Measurements from ENCODE around the gene SP5.
"Not testable (repeated sequence)": the region's sequence is repeated elsewhere in the genome, so short reads cannot be mapped to it uniquely, and the experiment has no call there.

The SP5 gene

DNA sequence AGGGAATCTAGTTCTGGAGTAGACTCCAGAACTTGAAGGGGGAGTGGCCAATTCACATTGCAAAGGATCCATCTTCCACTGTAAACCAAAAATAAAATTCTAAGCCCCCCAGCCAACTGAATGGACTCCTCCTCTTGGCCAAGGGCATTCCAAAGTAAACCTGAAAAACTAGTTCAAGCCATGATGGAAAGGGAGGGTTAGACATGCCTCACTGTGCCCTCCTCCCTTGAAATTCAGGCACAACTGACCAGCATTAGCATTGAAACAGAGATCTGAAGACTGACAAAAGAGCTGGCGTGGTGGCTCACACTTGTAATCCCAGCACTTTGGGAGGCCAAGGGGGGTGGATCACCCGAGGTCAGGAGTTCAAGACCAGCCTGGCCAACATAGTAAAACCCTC, 19.5 kb downstream of the SP5 start:
- not testable (repeated sequence) for H4K91ac ChIP-seq (ENCODE audit: low read length); H3K4me2 ChIP-seq (ENCODE audit: low read length, poor library complexity, severe bottlenecking); H3K4me3 ChIP-seq (ENCODE audit: insufficient read depth in 1 of 2, low read depth in 1 of 2, low read length in 2 of 2); H3K18ac ChIP-seq (ENCODE audit: low read depth in 1 of 2, low read length in 2 of 2); H2BK5ac ChIP-seq (ENCODE audit: low read depth, low read length, poor library complexity, severe bottlenecking); DNase-seq; H2BK12ac ChIP-seq (ENCODE audit: low read length in 2 of 2); H2BK120ac ChIP-seq (ENCODE audit: low read depth, low read length); H2AK5ac ChIP-seq (ENCODE audit: low read length, severe bottlenecking); H3K4ac ChIP-seq (ENCODE audit: low read depth in 1 of 2, low read length in 2 of 2); H4K8ac ChIP-seq (ENCODE audit: low read length); H2AFZ ChIP-seq (ENCODE audit: low read depth, low read length); H3K27me3 ChIP-seq (ENCODE audit: control insufficient read depth in 1 of 2, insufficient read depth in 1 of 2, low read length in 2 of 2); H3K23ac ChIP-seq (ENCODE audit: low read length in 2 of 2); H2BK15ac ChIP-seq (ENCODE audit: low read depth, poor library complexity, severe bottlenecking); H3K9me3 ChIP-seq (ENCODE audit: control insufficient read depth, low read length); H3K27ac ChIP-seq (ENCODE audit: low read length, poor library complexity, severe bottlenecking); H3K14ac ChIP-seq (ENCODE audit: low read length in 2 of 2); H3K79me1 ChIP-seq (replicated peaks; ENCODE audit: low read length, poor library complexity, severe bottlenecking); H3K36me3 ChIP-seq (ENCODE audit: control insufficient read depth in 1 of 2, insufficient read depth in 2 of 2, low read depth in 1 of 2, low read length in 2 of 2); H3K9ac ChIP-seq (ENCODE audit: low read length); H3K4me1 ChIP-seq (ENCODE audit: control insufficient read depth, insufficient read depth, low read depth, low read length)
- WGBS: 100% methylated on average over 1 of the region's 2 CpGs

DNA sequence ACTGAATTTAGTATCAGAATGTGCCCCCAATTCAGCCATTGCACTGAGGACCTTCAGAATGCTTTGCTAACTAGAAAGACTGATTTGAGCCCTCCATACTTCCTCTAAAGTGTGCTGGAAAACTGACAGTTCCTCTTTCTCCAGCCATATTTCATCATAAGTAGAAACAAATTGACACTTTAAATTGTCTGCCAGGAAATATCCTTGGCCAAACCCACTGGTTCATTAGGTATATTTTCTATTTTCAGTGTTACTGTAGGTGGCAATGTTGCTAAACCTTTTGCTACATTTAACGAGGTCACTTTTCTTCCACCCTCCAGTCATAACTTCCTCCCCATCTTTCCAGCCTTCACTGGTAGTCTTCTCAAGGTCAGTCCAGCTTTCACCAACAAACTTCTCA, 21.5 kb downstream of the SP5 start:
- H3K79me1 ChIP-seq (replicated peaks; ENCODE audit: low read length, poor library complexity, severe bottlenecking): no peaks in the 10 kb centered on the region
- WGBS: 61% methylated on average over 1 of the region's 1 CpG
- peaks cover 6% of the 10 kb centered on the region for H3K4me1 ChIP-seq (ENCODE audit: control insufficient read depth, insufficient read depth, low read depth, low read length)
- H3K9ac ChIP-seq (ENCODE audit: low read length): no peak overlapping the region
- no peaks in the 10 kb centered on the region for H3K9me3 ChIP-seq (ENCODE audit: control insufficient read depth, low read length)
- no peak overlapping the region for H3K23ac ChIP-seq (ENCODE audit: low read length in 2 of 2)
- H3K4me2 ChIP-seq (ENCODE audit: low read length, poor library complexity, severe bottlenecking): no peak overlapping the region
- no peak overlapping the region for H2BK12ac ChIP-seq (ENCODE audit: low read length in 2 of 2)
- no peak overlapping the region for H3K27ac ChIP-seq (ENCODE audit: low read length, poor library complexity, severe bottlenecking)
- no peak overlapping the region for H3K18ac ChIP-seq (ENCODE audit: low read depth in 1 of 2, low read length in 2 of 2)
- no peak overlapping the region for H2AFZ ChIP-seq (ENCODE audit: low read depth, low read length)
- peaks cover 0 to 5% of the 10 kb centered on the region in 2 experiments for H3K27me3 ChIP-seq (ENCODE audit: control insufficient read depth in 1 of 2, insufficient read depth in 1 of 2, low read length in 2 of 2)
- no peak overlapping the region for H3K14ac ChIP-seq (ENCODE audit: low read length in 2 of 2)
- no peak overlapping the region for H2BK120ac ChIP-seq (ENCODE audit: low read depth, low read length)
- no peak overlapping the region for H3K4me3 ChIP-seq (ENCODE audit: insufficient read depth in 1 of 2, low read depth in 1 of 2, low read length in 2 of 2)
- no peak overlapping the region for H4K91ac ChIP-seq (ENCODE audit: low read length)
- H4K8ac ChIP-seq (ENCODE audit: low read length): no peak overlapping the region
- H3K36me3 ChIP-seq (ENCODE audit: control insufficient read depth in 1 of 2, insufficient read depth in 2 of 2, low read depth in 1 of 2, low read length in 2 of 2): no peaks in the 10 kb centered on the region
- no peak overlapping the region for H2AK5ac ChIP-seq (ENCODE audit: low read length, severe bottlenecking)
- H3K4ac ChIP-seq (ENCODE audit: low read depth in 1 of 2, low read length in 2 of 2): no peak overlapping the region
- no peak overlapping the region for H2BK5ac ChIP-seq (ENCODE audit: low read depth, low read length, poor library complexity, severe bottlenecking)
- no peak overlapping the region for H2BK15ac ChIP-seq (ENCODE audit: low read depth, poor library complexity, severe bottlenecking)
- DNase-seq: no peak

DNA sequence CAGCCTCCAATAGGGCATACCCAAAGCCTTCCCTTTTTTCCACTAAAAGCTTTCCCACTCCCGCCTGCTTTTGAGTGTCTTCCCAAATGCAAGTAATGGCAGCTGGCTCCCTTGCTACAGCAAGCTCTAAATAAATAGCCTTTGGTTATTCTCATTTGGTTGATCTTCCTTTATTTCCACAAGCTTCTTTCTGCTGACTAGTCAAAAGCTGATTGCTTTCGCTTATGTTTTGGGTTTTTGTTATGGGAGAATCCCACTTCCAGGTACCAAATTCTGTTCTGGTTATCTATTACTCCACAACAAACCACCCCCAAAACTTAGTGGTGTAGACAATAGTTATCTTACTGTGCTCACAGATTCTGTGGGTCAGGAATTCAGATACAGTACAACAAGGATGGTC, 22.3 kb downstream of the SP5 start:
- Histone ChIP-seq H3K23ac (ENCODE audit: low read length in 2 of 2) (no peak overlapping the region), H3K4me1 (ENCODE audit: control insufficient read depth, insufficient read depth, low read depth, low read length) (peaks cover 6% of the 10 kb centered on the region), H2AK5ac (ENCODE audit: low read length, severe bottlenecking) (peak overlapping the region; percentile 94), H2AFZ (ENCODE audit: low read depth, low read length) (no peak overlapping the region), H2BK12ac (ENCODE audit: low read length in 2 of 2) (no peak overlapping the region), H3K79me1 (replicated peaks; ENCODE audit: low read length, poor library complexity, severe bottlenecking) (no peaks in the 10 kb centered on the region), H3K4me2 (ENCODE audit: low read length, poor library complexity, severe bottlenecking) (no peak overlapping the region), H2BK5ac (ENCODE audit: low read depth, low read length, poor library complexity, severe bottlenecking) (no peak overlapping the region), H4K8ac (ENCODE audit: low read length) (no peak overlapping the region), H4K91ac (ENCODE audit: low read length) (no peak overlapping the region), H3K27me3 (ENCODE audit: control insufficient read depth in 1 of 2, insufficient read depth in 1 of 2, low read length in 2 of 2) (peaks cover 0 to 5% of the 10 kb centered on the region in 2 experiments), H3K4ac (ENCODE audit: low read depth in 1 of 2, low read length in 2 of 2) (no peak overlapping the region), H3K9ac (ENCODE audit: low read length) (no peak overlapping the region), H3K27ac (ENCODE audit: low read length, poor library complexity, severe bottlenecking) (no peak overlapping the region), H3K36me3 (ENCODE audit: control insufficient read depth in 1 of 2, insufficient read depth in 2 of 2, low read depth in 1 of 2, low read length in 2 of 2) (no peaks in the 10 kb centered on the region), H2BK15ac (ENCODE audit: low read depth, poor library complexity, severe bottlenecking) (no peak overlapping the region), H3K9me3 (ENCODE audit: control insufficient read depth, low read length) (no peaks in the 10 kb centered on the region), H3K14ac (ENCODE audit: low read length in 2 of 2) (no peak overlapping the region), H2BK120ac (ENCODE audit: low read depth, low read length) (no peak overlapping the region), H3K18ac (ENCODE audit: low read depth in 1 of 2, low read length in 2 of 2) (no peak overlapping the region), H3K4me3 (ENCODE audit: insufficient read depth in 1 of 2, low read depth in 1 of 2, low read length in 2 of 2) (no peak overlapping the region)
- no peak for DNase-seq
- WGBS: 97% methylated on average over 1 of the region's 2 CpGs

DNA sequence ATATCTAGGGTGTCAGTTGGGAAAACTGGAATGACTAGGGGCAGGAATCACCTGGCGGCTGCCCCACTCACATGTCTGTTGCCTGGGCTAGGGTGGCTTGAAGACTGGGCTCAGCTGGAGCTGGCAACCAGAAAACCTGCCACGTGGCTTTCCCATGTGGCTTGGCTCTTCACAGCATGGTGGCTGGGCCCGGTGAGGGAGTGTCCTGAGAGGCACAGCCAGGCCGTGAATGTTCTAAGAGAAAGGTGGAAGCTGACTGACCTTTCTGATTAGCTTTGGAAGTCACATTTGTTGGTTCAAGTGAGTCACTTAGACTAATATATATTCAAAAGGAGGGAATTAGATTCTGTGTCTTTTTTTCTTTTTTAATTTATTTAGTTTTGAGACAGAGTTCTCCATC, 22.7 kb downstream of the SP5 start:
- Histone ChIP-seq H3K14ac (ENCODE audit: low read length in 2 of 2) (no peak overlapping the region), H3K79me1 (replicated peaks; ENCODE audit: low read length, poor library complexity, severe bottlenecking) (no peaks in the 10 kb centered on the region), H3K4me1 (ENCODE audit: control insufficient read depth, insufficient read depth, low read depth, low read length) (peaks cover 6% of the 10 kb centered on the region), H4K91ac (ENCODE audit: low read length) (peak overlapping the region; percentile 15), H3K18ac (ENCODE audit: low read depth in 1 of 2, low read length in 2 of 2) (no peak overlapping the region), H2BK120ac (ENCODE audit: low read depth, low read length) (no peak overlapping the region), H2BK5ac (ENCODE audit: low read depth, low read length, poor library complexity, severe bottlenecking) (no peak overlapping the region), H3K9me3 (ENCODE audit: control insufficient read depth, low read length) (no peaks in the 10 kb centered on the region), H3K27me3 (ENCODE audit: control insufficient read depth in 1 of 2, insufficient read depth in 1 of 2, low read length in 2 of 2) (peaks cover 0 to 5% of the 10 kb centered on the region in 2 experiments), H3K23ac (ENCODE audit: low read length in 2 of 2) (no peak overlapping the region), H3K4me2 (ENCODE audit: low read length, poor library complexity, severe bottlenecking) (no peak overlapping the region), H2AK5ac (ENCODE audit: low read length, severe bottlenecking) (peak overlapping the region; percentile 94), H4K8ac (ENCODE audit: low read length) (no peak overlapping the region), H3K4me3 (ENCODE audit: insufficient read depth in 1 of 2, low read depth in 1 of 2, low read length in 2 of 2) (no peak overlapping the region), H3K9ac (ENCODE audit: low read length) (no peak overlapping the region), H2AFZ (ENCODE audit: low read depth, low read length) (no peak overlapping the region), H3K4ac (ENCODE audit: low read depth in 1 of 2, low read length in 2 of 2) (no peak overlapping the region), H3K36me3 (ENCODE audit: control insufficient read depth in 1 of 2, insufficient read depth in 2 of 2, low read depth in 1 of 2, low read length in 2 of 2) (no peaks in the 10 kb centered on the region), H3K27ac (ENCODE audit: low read length, poor library complexity, severe bottlenecking) (no peak overlapping the region), H2BK12ac (ENCODE audit: low read length in 2 of 2) (no peak overlapping the region), H2BK15ac (ENCODE audit: low read depth, poor library complexity, severe bottlenecking) (no peak overlapping the region)
- DNase-seq: no peak
- 92% methylated on average over 4 of the region's 4 CpGs for WGBS

Data from mesenchymal stem cell (in vitro differentiated cells and primary cell).